Measurements from ENCODE around the gene LHPP.

LHPP gene

GRCh38 chr10:124559372-124560132 is 97.9 kb downstream of the LHPP start:
- DNase-seq = no peak

DNA sequence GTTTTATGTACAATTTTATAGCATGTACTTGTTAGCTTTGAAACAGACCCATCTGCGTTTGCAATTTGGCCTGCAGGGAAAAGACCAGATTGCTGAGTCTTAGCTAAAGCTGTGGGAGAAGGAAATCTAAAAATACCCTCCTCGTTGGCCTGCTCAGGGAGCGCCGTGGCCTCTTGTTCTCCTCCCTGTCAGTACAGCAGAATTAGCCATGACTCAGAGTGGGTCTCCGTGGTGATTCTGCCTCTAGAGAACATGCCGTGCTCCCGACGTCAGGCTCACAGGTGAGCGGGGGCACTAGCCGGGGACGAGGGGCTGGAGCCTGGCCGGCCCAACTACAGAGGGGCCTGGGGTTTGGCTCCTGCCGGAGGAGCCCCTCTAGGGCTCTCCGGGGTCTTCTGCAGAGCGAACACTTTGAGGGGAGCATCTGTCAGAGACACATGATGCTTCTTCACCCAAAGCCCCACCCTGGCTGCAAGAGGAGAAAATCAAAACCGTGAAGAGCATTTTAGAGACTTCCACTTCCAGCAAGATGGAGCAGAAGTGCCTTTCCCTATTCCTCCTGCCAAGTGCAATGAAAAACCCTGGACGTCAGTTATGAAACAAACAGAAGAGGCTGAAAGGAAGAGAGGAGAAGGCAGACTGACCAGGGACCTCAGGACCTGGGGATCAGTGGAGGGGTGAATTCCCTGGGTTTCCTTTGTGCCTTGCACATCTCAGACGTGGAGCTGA is 98.9 kb downstream of the LHPP start:
- no peak for DNase-seq

- DNase-seq = no peak
Measured at GRCh38 chr10:124561206-124561605, 99.6 kb downstream of the LHPP start.

DNA sequence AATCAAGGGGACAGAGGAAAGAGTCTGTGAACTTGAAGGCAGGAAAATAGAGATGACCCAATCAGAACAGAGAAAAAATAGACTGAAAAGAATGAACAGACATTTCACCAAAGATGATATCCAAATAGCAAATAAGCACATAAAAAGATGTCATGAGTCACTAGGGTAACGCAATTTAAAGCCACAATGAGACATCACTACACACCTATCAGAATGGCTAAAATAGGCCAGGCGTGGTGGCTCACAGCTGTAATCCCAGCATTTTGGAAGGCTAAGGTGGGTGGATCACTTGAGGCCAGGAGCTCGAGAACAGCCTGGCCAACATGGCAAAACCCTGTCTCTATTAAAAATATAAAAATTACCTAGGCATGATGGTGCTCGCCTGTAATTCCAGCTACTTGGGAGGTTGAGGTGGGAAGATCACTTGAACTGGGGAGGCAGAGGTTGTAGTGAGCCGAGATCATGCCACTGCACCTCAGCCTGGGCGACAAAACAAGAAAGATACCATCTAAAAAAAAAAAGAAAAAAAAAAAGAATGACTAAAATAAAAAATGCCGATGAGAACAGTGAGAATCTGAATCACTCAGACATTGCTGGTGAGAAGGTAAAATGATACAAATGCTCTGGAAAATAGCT is 100.9 kb downstream of the LHPP start:
- no peak for DNase-seq

DNA sequence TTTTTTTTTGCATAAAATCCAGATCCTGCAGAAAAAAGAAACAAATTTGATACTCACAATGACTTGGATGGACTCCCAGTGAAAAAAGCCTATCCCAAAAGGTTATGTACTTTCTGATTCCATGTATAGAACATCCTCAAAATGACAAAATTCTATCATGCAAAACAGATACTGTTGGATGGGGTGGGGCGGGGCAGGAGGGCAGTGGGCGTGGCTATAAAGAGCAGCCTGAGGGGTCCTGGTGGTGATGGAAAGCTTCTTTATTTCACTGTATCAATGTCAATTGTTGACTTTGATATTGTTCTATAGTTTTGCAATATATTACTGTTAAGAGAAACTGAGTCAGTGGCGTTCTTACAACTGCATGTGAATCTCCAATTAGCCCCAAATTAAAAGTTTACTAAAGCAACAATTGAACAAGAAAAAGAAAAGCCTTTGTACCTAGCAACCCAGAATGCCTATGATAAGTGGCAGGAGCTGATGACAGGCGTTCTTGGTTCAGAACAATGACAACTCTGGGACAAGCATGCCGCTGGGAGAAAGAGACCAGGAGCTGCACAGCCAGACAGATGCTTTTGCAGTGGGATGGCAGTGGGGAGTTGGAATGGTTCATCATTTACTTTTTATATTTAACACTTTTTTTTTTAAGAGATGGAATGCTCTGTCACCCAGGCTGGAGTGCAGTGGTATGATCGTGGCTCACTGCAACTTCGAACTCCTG is 101.9 kb downstream of the LHPP start:
- DNase-seq = no peak

DNA sequence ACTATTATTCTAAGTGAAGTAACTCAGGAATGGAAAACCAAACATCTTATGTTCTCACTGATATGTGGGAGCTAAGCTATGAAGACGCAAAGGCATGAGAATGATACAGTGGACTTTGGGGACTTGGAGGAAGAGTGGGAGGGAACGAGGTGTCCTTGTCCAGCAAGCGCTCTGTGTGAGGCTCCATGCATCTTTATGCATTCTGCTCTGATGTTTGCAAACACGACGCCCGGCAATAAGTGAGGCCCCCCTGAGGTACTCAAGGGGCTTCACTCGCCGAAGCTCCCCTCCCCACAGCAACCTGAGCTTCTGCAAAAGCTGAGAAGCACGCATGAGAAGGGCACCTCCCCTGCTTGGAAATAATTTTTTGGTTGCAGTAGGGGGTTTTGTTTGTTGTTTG is 103.3 kb downstream of the LHPP start:
- no peak for DNase-seq

GRCh38 chr10:124565565-124566221 is 104.1 kb downstream of the LHPP start:
- no peak for DNase-seq

- DNase-seq = no peak
Measured at GRCh38 chr10:124566222-124566888, 104.7 kb downstream of the LHPP start.

GRCh38 chr10:124566981-124567835 is 105.6 kb downstream of the LHPP start:
- DNase-seq = no peak

- no peak for DNase-seq
Measured at GRCh38 chr10:124568339-124568738, 106.7 kb downstream of the LHPP start.

DNA sequence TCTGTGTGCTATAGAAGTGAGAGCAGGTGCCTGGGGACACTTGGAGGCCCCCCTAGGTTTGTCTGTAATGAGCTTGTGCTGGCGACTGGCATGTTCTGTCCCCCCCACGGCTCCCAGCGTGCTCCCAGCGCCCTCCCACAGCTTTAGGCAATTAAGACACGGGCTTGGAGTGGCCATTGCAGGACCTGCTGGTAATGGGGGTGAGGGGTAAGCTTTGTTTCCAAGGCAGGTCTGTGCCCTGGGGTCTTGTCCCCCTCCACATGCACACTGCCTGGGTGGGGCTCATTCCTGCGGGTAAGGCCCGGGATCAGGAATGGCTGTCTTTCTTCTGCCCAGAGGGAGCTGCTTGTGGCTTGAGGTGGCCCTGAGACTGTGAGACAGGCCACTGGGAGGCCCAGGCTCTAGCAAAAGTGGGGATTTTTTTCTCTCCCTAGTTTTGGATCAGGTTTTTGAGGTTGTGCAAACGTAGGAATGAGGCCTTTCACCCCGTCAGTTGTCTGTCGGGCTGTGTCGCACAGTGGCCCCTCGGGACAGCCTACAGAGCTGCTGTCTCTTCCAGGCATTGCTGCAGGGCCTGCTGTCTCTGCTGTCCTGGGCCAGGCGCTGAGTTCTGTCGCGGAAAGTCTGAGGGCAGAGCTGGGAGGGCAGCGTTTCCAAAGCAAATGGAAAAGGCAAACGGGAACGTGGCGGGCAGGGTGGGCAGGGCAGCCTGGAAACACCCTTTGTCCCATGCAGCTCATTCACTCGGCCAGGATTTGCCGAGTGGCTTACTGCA is 107.4 kb downstream of the LHPP start:
- DNase-seq = no peak

- no peak for DNase-seq
Measured at GRCh38 chr10:124569623-124570470, 108.2 kb downstream of the LHPP start.

DNA sequence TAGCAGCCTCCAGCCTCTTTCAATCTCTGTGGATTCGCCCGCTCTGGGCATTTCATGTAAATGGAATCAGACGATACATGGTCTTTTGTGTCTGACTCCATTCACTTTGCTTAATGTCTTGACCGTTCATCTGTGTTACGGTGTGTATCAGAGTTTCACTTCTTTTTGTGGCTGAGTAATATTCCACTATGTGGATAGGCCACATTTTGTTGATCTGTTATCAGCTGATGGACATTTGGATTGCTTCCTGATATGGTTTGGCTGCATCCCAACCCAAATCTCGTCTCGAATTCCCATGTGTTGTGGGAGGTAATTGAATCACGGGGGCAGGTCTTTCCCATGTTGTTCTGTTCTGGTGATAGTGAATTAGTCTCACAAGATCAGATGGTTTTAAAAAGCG is 109.0 kb downstream of the LHPP start:
- no peak for DNase-seq

DNA sequence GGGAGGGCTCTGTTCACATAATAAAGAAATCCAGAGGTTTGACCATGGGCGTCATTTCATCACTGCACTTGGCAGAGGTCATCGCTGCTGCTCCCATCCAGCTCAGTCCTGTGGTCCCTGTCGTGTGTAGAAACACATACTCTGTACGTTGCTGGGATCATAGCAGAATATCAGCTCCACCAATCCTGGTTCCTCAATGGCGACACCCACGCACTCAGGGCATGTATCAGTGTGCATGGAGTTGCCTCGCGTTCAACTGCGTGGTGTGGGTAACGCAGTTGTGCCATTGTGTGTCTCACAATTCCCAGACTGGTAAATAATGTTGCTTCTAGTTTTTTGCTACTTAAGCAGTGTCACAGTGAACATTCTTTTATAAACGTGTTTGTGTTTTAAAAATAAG is 111.1 kb downstream of the LHPP start:
- no peak for DNase-seq

- no peak for DNase-seq
Measured at GRCh38 chr10:124573726-124574455, 112.3 kb downstream of the LHPP start.

- DNase-seq = no peak
Measured at GRCh38 chr10:124574456-124575070, 112.9 kb downstream of the LHPP start.

DNA sequence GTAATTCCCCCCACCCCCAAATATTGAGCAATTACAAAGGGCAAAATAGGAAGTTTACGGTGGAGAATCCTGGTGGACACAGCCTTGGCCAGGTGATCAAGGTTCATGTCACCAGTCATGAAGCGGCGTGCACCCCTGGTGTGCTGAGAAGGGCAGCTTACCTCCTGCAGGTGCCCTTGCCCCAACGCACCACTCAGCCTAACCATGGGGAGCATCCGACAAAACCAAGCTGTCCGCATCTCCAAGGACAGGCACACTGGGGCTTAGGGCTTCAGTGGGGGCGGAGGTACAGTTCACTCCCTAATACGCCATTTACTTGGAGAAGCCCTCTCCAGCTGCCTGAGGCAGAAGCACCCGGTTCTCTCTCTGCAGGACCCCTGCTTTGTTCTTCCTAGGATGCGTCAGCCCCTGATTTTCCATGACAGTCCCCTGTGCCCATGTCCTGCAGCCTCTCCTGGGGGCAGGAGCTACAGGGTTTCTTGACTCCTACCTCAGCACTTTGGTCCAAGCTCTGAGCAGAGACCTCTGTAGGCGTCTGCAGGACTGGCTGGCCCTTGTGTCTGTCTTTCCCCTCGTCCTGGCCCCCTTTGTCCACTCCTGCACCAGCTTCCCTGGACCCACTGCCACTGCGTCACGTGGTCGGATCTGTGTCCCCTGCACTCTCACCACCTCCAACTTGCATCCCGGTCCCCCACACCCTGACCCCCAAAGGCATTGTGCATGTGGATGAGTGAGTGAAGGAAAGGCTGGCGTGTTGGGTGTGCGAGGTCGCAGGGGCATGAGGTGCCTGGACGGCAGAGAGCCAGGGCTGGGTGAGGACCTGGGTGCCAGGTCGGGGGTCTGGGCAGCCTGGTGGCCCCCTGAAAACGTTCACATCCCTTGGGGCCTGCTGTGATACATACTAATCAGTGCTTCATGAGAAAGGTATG is 113.7 kb downstream of the LHPP start:
- no peak for DNase-seq
